HG03103 (cell line): ENCODE data around the gene PILRA.
"Not testable (repeated sequence)": the region's sequence is repeated elsewhere in the genome, so short reads cannot be mapped to it uniquely, and the experiment has no call there.

Source experiments
- ATAC-seq: cut with Tn5 transposase; IDR thresholded peaks from one replicate; pipeline ENCODE4 v1.9.1; 2021; ENCODE audit warnings: low read depth; ENCODE audit not compliant: unreplicated experiment

The PILRA gene

GRCh38 chr7:100357131-100357561 is 16.1 kb upstream of the PILRA start:
- no peak for ATAC-seq

DNA sequence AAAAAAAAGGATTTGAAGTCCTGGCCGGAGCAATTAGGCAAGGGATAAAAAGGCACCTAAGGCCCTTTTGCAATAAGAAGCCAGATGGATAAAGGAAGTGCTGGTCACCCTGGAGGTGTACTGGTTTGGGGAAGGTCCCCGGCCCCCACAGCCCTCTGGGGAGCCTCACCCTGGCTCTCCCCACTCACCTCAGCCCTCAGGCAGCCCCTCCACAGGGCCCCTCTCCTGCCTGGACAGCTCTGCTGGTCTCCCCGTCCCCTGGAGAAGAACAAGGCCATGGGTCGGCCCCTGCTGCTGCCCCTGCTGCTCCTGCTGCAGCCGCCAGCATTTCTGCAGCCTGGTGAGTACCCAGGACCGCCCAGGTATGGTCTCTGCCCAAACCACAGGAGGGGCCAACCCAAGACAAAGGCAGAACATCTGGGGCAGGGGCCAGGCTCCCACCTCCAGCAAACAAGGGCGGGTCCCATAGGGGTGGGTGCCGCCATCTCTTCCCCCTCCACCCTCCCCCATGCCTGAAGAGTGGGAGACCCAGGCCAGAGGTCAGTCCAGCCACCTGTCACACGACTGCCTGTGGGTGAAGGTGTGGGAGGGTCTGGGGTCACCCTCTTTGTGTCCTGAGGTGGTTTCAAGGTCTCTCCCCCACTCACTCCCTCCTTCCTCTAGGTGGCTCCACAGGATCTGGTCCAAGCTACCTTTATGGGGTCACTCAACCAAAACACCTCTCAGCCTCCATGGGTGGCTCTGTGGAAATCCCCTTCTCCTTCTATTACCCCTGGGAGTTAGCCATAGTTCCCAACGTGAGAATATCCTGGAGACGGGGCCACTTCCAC is 15.0 kb upstream of the PILRA start, which contains the start of gene PILRB:
Gene PILRB, plus strand, starts transcription at position 91 of the 830 bp plus-strand sequence. Its CDS starts 186 bp downstream, at position 277.
- ATAC-seq = no peak

DNA sequence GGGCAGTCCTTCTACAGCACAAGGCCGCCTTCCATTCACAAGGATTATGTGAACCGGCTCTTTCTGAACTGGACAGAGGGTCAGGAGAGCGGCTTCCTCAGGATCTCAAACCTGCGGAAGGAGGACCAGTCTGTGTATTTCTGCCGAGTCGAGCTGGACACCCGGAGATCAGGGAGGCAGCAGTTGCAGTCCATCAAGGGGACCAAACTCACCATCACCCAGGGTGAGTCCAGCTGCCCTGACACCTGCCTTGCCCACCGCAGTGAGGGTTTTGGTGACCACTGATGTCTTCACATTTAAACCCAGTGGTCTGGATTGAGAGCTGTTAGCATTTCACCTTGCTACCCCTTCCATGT is 14.5 kb upstream of the PILRA start:
- ATAC-seq = no peak

GRCh38 chr7:100360135-100360854 is 13.0 kb upstream of the PILRA start:
- no peak for ATAC-seq

GRCh38 chr7:100363098-100363497 is 10.2 kb upstream of the PILRA start:
- ATAC-seq = no peak

- not testable (repeated sequence) for ATAC-seq
Measured at GRCh38 chr7:100363797-100364196, 9.5 kb upstream of the PILRA start.

GRCh38 chr7:100364480-100364879 is 8.8 kb upstream of the PILRA start:
- no peak for ATAC-seq

DNA sequence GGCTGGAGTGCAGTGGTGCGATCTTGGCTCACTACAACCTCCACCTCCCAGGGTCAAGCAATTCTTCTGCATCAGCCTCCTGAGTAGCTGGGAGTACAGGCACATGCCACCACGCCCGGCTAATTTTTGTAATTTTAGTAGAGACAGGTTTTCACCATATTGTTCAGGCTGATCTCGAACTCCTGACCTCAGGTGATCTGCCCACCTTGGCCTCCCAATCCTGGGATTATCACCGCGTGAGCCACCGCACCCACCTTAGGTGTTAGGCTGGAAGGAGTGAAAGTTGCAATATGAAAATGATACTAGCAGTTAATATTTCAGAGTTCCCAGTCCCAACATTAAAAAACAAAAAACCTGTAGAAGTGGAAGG is 7.3 kb upstream of the PILRA start:
- not testable (repeated sequence) for ATAC-seq

GRCh38 chr7:100366411-100367250 is 6.7 kb upstream of the PILRA start:
- no peak for ATAC-seq

GRCh38 chr7:100367251-100367620 is 6.1 kb upstream of the PILRA start:
- ATAC-seq = no peak

DNA sequence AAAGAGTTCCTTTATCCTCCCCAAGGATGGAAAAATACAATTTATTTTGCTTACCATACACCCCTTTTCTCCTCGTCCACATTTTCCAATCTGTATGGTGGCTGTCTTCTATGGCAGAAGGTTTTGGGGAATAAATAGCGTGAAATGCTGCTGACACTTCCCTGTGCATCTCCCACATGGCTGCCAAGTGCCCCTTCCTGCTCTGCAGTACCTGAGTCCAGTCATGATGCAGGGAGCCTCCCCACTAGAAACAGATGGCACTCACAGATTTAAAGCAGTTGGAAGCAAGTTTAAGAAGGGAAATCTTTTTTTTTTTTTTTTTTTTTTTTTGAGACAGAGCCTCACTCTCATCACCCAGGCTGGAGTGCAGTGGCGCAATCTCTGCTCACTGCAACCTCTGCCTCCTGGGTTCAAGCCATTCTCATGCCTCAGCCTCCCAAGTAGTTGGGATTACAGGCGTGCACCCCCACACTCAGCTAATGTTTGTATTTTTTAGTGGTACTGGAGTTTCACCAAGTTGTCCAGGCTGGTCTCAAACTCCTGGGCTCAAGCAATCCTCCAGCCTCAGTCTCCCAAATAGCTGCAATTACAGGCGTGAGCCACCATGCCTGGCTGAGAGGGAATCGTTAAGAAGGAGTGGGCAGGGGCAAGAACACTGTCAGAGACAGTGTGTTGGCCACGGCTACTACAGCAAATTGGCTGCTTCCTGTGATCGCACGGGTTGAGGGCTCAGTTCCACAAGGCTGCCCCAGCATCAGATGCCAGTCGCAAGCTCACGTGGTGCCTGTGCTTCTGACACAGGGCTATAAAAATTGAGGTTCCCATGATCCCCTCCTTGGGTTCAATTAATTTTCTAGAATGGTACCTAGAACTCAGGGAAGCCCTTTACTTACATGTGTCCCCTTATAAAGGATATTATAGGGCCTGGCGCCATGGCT is 5.3 kb upstream of the PILRA start:
- no peak for ATAC-seq

DNA sequence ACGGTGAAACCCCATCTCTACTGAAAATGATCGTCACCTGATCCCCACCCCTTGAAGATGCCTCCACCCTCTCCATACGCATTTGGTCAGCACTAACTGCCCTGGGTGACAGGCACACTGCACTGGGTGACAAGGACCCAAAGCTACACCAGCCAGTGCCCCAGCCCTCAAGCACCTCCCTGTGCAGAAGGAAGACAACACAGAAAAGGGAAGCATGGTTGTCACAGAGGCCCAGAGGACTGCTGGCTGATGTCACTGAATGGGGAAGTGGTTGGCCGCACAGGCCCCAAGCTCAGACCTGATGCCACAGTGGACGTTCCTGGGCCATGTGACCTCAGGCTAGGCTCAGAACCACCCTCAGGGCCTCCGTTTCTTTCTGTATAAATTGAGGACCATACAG is 4.2 kb upstream of the PILRA start:
- ATAC-seq = peak; percentile 44

- no peak for ATAC-seq
Measured at GRCh38 chr7:100370303-100370702, 3.0 kb upstream of the PILRA start.

DNA sequence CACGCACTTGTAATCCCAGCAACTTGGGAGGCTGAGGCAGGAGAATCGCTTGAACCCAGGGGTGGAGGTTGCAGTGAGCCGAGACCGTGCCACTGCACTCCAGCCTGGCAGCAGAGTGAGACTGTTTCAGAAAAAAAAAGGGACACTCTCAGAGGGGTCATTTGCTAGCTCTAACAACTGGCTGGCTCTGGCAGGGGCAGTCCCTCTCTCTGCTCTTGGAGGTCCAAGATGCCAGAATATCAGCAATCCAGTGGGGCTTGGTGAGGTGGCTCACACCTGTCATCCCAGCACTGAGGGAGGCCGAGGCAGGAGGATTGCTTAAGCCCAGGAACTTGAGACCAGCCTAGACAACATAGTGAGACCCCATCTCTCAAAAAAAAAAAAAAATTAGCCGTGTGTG is 2.5 kb upstream of the PILRA start:
- no peak for ATAC-seq

GRCh38 chr7:100371561-100372171 is 1.6 kb upstream of the PILRA start:
- no peak for ATAC-seq

DNA sequence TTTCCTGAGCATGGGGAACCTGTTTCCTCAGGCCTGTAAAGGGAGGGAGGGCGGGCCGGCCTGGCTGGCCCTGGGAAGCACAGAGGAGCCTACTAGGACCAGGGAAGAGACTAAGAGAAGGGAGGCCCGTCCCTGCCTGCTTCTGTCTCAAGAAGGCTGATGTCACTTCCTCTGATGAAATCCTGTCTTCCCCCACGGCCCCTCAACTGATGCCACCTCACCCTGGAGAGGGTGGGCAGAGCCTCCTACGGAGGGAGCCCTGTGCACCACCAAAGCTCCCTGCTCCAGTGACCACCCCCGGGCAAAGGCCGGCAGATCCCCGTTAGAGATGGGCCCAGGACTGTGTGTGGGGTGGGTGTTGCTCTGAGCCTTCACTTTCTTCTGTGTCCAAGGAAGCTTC is 1.0 kb upstream of the PILRA start:
- ATAC-seq = no peak

- no peak for ATAC-seq
Measured at GRCh38 chr7:100372694-100373093, 593 bp upstream of the PILRA start.

GRCh38 chr7:100373870-100374598 is 747 bp downstream of the PILRA start:
- ATAC-seq = not testable (repeated sequence)

- ATAC-seq = no peak
Measured at GRCh38 chr7:100374601-100375000, 1.3 kb downstream of the PILRA start.
